ENCODE results near the gene MCHR1. TPM values are rescaled to one million over a fixed set of nuclear protein-coding genes. Genes with fewer than 3 reads are reported as not detected.

The MCHR1 gene
- total and polyA plus RNA-seq, 8 donors = 0.23 to 0.26 TPM; not detected in 6

- no peaks in the 10 kb centered on the region for H3K4me1 ChIP-seq
- no peak for TF ChIP-seq CTCF (IDR thresholded peaks at IDR 0.05)
- no peaks in the 10 kb centered on the region for H3K27me3 ChIP-seq
- ATAC-seq = peak in 1 of 4 donors; percentile 32
- no peak overlapping the region for H3K4me3 ChIP-seq
- no peak overlapping the region for H3K27ac ChIP-seq
- intact Hi-C loops (cut with DNase I) = no loop called here
- 76 to 85% methylated on average over 3 to 4 of the region's 4 CpGs for WGBS, 2 donors
- H3K9me3 ChIP-seq = no peaks in the 10 kb centered on the region
- no peak for DNase-seq
- no peak for FAIRE-seq
- no peaks in the 10 kb centered on the region for H3K36me3 ChIP-seq
Observed at GRCh38 chr22:40726514-40726913, 47.2 kb downstream of the MCHR1 start.

GRCh38 chr22:40727070-40727963, 48.0 kb downstream of the MCHR1 start:
- Histone ChIP-seq H3K4me1 (peaks cover 0 to 2% (median 0%) of the 10 kb centered on the region in 3 donors), H3K27me3 (no peaks in the 10 kb centered on the region), H3K36me3 (no peaks in the 10 kb centered on the region), H3K4me3 (no peak overlapping the region), H3K27ac (no peak overlapping the region), H3K9me3 (no peaks in the 10 kb centered on the region)
- intact Hi-C loops (cut with DNase I) = no loop called here
- no peak for ATAC-seq
- no peak for FAIRE-seq
- TF ChIP-seq CTCF (IDR thresholded peaks at IDR 0.05) = no peak
- peak in 1 of 6 donors; percentile 18 for DNase-seq
- 80 to 86% methylated on average over 11 of the region's 11 CpGs for WGBS, 2 donors

DNA sequence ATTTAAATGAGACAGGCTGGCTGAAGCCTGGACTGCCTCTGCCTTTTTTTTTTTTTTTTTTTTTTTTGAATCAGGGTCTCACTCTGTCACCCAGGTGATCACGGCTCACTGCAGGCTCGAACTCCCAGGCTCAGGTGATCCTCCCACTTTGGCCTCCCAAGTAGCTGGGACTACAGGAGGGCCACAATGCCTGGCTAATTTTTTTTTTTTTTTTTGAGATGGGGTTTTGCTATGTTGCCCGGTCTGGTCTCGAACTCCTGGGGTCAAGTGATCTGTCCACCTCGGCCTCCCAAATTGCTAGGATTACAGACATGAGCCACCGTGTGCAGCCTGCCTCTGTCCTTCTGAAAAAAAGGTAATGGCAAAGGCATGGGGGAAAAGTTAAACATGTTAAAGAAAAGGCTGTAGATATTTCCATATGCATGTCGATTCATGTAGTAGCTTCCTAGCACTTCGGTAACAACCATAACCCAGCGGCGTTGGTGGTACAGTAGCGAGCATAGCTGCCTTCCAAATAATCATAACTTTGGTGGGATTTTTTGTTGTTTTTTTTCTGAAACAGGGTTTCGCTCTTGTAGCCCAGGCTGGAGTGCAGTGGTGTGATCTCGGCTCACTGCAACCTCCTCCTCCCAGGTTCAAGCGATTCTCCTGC, 48.8 kb downstream of the MCHR1 start:
- Histone ChIP-seq H3K27ac (no peak overlapping the region), H3K36me3 (no peaks in the 10 kb centered on the region), H3K9me3 (no peaks in the 10 kb centered on the region), H3K4me1 (peaks cover 0 to 7% (median 5%) of the 10 kb centered on the region in 3 donors), H3K4me3 (no peak overlapping the region), H3K27me3 (no peaks in the 10 kb centered on the region)
- DNase-seq (peak in 1 of 6 donors; percentile 7), ATAC-seq (no peak), FAIRE-seq (no peak)
- TF ChIP-seq CTCF (IDR thresholded peaks at IDR 0.05) = no peak
- 86 to 89% methylated on average over 14 of the region's 14 CpGs for whole genome bisulfite sequencing, 2 donors
- intact Hi-C loops (cut with DNase I) = no loop called here

DNA sequence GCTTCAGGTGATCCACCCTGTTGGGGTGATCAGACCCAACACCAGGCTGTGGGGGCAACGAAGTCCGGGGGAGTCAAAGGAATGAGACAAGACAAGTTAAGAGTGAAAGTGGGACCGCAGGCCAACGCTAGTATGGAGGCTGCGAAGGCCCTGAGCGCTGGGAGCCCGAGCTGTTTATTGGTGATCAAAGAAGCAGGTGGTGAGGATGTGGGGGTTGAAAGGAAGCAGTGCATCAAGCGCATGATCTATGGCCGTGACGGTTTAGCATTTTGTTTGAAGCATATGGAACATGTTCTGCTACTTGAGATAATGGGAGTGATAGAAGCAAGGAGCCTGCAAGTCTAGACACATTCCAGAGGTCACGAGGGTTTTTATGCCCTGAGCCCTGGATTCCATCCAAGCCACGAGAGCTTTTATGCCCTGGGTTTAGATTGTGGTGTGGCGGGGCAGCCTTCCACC, 49.5 kb downstream of the MCHR1 start:
- DNase-seq = peak in 1 of 6 donors; percentile 40
- 74 to 76% methylated on average over 13 of the region's 13 CpGs for WGBS, 2 donors
- TF ChIP-seq CTCF (IDR thresholded peaks at IDR 0.05) = no peak
- no peak for FAIRE-seq
- H3K36me3 ChIP-seq = no peaks in the 10 kb centered on the region
- no peak for ATAC-seq
- no peak overlapping the region for H3K4me3 ChIP-seq
- no peak overlapping the region for H3K27ac ChIP-seq
- intact Hi-C loops (cut with DNase I) = no loop called here
- H3K9me3 ChIP-seq = no peaks in the 10 kb centered on the region
- peaks cover 0 to 7% (median 5%) of the 10 kb centered on the region in 3 donors for H3K4me1 ChIP-seq
- H3K27me3 ChIP-seq = no peaks in the 10 kb centered on the region
